Body of pancreas (tissue), 4 donors: ENCODE measurements around the gene DIPK1A.

ENCODE experiments used
- POLR2A ChIP-seq, 3 donors: fragments of 450-650 bp; IDR thresholded peaks; one replicate each; pipeline ENCODE4 v1.6.1; 2016; ENCODE audit warnings: antibody characterized with exemption in 3 of 3, mild to moderate bottlenecking in 2 of 3
- TF ChIP-seq, protein P1 (sequence below), 7 experiments: fragments of 450-650 bp in 4 of 7; fragments of 200-600 bp in 3 of 7; sonication (generic) in 3 of 7; IDR thresholded peaks; one replicate each; pipeline ENCODE4 v1.5.1; 2016 to 2019; ENCODE audit warnings: antibody characterized with exemption in 7 of 7

DNA sequence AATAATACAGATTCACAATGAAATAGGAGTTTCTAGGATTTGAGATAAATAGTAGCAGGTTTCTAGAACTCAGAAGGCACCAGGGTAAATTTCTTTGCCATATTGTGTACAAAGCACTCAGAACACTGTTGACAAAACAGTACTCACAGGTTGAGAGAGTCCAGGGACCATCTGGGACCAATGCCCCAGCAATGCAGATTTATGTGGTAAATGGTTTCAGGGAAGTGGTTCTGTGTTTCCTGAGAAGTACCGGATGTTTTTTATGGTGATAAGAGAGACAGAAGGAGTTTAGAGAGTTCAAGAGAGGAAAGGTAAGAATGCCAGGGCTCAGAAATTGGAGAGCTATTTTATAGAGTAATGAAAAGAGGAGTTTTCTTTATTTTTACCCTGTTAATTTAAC, 29.6 kb upstream of the DIPK1A start:
- TF ChIP-seq, protein P1, sequence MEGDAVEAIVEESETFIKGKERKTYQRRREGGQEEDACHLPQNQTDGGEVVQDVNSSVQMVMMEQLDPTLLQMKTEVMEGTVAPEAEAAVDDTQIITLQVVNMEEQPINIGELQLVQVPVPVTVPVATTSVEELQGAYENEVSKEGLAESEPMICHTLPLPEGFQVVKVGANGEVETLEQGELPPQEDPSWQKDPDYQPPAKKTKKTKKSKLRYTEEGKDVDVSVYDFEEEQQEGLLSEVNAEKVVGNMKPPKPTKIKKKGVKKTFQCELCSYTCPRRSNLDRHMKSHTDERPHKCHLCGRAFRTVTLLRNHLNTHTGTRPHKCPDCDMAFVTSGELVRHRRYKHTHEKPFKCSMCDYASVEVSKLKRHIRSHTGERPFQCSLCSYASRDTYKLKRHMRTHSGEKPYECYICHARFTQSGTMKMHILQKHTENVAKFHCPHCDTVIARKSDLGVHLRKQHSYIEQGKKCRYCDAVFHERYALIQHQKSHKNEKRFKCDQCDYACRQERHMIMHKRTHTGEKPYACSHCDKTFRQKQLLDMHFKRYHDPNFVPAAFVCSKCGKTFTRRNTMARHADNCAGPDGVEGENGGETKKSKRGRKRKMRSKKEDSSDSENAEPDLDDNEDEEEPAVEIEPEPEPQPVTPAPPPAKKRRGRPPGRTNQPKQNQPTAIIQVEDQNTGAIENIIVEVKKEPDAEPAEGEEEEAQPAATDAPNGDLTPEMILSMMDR (IDR thresholded peaks at IDR 0.05), result no peak
- TF ChIP-seq POLR2A (IDR thresholded peaks at IDR 0.05), result no peak
